ENCODE data around the gene ANKRD10.

ANKRD10 gene

GRCh38 chr13:110874508-110874960, 40.3 kb downstream of the ANKRD10 start:
- peak; percentile 86 for ATAC-seq
- no peak for TF ChIP-seq BACH2 (CRISPR knock-in tag; IDR thresholded peaks at IDR 0.05; ENCODE audit: borderline replicate concordance)
- TF ChIP-seq CREB5 (CRISPR knock-in tag; IDR thresholded peaks at IDR 0.05; ENCODE audit: low read depth) = no peak
- no peak for TF ChIP-seq ZNF70 (CRISPR knock-in tag; IDR thresholded peaks at IDR 0.05)
- no peak for TF ChIP-seq CSRNP3 (CRISPR knock-in tag; IDR thresholded peaks at IDR 0.05)
- TF ChIP-seq ESRRG (CRISPR knock-in tag; IDR thresholded peaks at IDR 0.05) = no peak
- TF ChIP-seq PPARA (CRISPR knock-in tag; IDR thresholded peaks at IDR 0.05; ENCODE audit: borderline replicate concordance) = no peak
- no peak for TF ChIP-seq TSHZ2 (CRISPR knock-in tag; IDR thresholded peaks at IDR 0.05)
- TF ChIP-seq ARNTL (CRISPR knock-in tag; IDR thresholded peaks at IDR 0.05; ENCODE audit: borderline replicate concordance, low read depth) = no peak
- no peak for TF ChIP-seq TCF4 (CRISPR knock-in tag; IDR thresholded peaks at IDR 0.05; ENCODE audit: borderline replicate concordance)
- no peak for TF ChIP-seq ISL1 (CRISPR knock-in tag; IDR thresholded peaks at IDR 0.05)
- no peak for TF ChIP-seq ZFP30 (CRISPR knock-in tag; IDR thresholded peaks at IDR 0.05)
- no peak for TF ChIP-seq RARB (CRISPR knock-in tag; IDR thresholded peaks at IDR 0.05)
- TF ChIP-seq TOX (CRISPR knock-in tag; IDR thresholded peaks at IDR 0.05; ENCODE audit: borderline replicate concordance) = no peak
- TF ChIP-seq CSDC2 (CRISPR knock-in tag; IDR thresholded peaks at IDR 0.05) = no peak
- no peak for TF ChIP-seq ZC3H10 (CRISPR knock-in tag; IDR thresholded peaks at IDR 0.05)
- TF ChIP-seq SNAI2 (CRISPR knock-in tag; IDR thresholded peaks at IDR 0.05) = no peak
- TF ChIP-seq ZNF565 (CRISPR knock-in tag; conservative IDR thresholded peaks at IDR 0.05; ENCODE audit: low read depth) = no peak
- TF ChIP-seq ZNF8 (CRISPR knock-in tag; IDR thresholded peaks at IDR 0.05) = no peak

GRCh38 chr13:110873639-110874507, 41.0 kb downstream of the ANKRD10 start:
- no peak for ATAC-seq
- TF ChIP-seq ZFP3 (CRISPR knock-in tag; IDR thresholded peaks at IDR 0.05) (no peak), PATZ1 (CRISPR knock-in tag; IDR thresholded peaks at IDR 0.05; ENCODE audit: borderline replicate concordance) (no peak), BACH2 (CRISPR knock-in tag; IDR thresholded peaks at IDR 0.05; ENCODE audit: borderline replicate concordance) (no peak), SNAI2 (CRISPR knock-in tag; IDR thresholded peaks at IDR 0.05) (no peak), RARB (CRISPR knock-in tag; IDR thresholded peaks at IDR 0.05) (no peak), ZC3H10 (CRISPR knock-in tag; IDR thresholded peaks at IDR 0.05) (no peak), ZFP30 (CRISPR knock-in tag; IDR thresholded peaks at IDR 0.05) (no peak), CSDC2 (CRISPR knock-in tag; IDR thresholded peaks at IDR 0.05) (no peak), TOX (CRISPR knock-in tag; IDR thresholded peaks at IDR 0.05; ENCODE audit: borderline replicate concordance) (no peak), CREB5 (CRISPR knock-in tag; IDR thresholded peaks at IDR 0.05; ENCODE audit: low read depth) (no peak), GLIS3 (CRISPR knock-in tag; IDR thresholded peaks at IDR 0.05) (no peak), ESRRG (CRISPR knock-in tag; IDR thresholded peaks at IDR 0.05) (no peak), OSR1 (CRISPR knock-in tag; IDR thresholded peaks at IDR 0.05) (no peak), CSRNP3 (CRISPR knock-in tag; IDR thresholded peaks at IDR 0.05) (no peak), POU6F1 (CRISPR knock-in tag; IDR thresholded peaks at IDR 0.05; ENCODE audit: borderline replicate concordance, low read depth) (no peak), PPARA (CRISPR knock-in tag; IDR thresholded peaks at IDR 0.05; ENCODE audit: borderline replicate concordance) (no peak), TCF4 (CRISPR knock-in tag; IDR thresholded peaks at IDR 0.05; ENCODE audit: borderline replicate concordance) (no peak), ZNF565 (CRISPR knock-in tag; conservative IDR thresholded peaks at IDR 0.05; ENCODE audit: low read depth) (no peak), ISL1 (CRISPR knock-in tag; IDR thresholded peaks at IDR 0.05) (no peak)

All from SK-N-SH treated with all-trans-retinoic acid at 6 μM for 48 hours (cell line).